ENCODE results near the gene ILF2. TPM values are rescaled to one million over a fixed set of nuclear protein-coding genes. Genes with fewer than 3 reads are reported as not detected.
"Not testable (repeated sequence)": the region's sequence is repeated elsewhere in the genome, so short reads cannot be mapped to it uniquely, and the experiment has no call there.

The ILF2 gene
- total and polyA plus RNA-seq, 2 of the 13 experiments (the other 11 are each of a cell fraction or from before 2014, with no cell fraction given) = 292 to 366 TPM

DNA sequence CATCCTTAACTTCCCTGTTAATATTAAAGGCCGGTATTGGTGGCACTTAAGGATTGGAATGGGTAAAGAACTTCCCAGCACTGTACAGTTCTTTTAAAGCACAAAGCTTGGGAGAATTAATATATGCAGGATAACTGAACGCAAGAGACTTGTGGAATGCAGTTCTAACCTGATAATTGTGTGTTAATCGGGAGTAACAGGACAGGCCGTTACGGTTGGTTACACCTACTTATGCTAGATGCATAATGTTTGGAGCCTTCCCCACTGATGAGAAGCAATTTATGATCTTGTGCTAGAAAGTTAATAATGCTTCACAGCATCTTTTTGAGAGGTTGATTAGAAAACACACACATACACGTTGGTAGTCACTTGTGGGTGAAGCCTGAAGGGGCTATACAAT lies 29.9 kb downstream of the ILF2 start:
- POLR2A ChIA-PET = interaction anchor here (1.5 to 3.6 kb wide), 2 partner anchors 9 to 13 kb away, joined by 5 to 16 read pairs; partner anchors contain the start of genes S100A1 and S100A13
- CTCF ChIA-PET (ENCODE audit: low intra/inter-chr PET ratio, low total read pairs) = no interaction called here

DNA sequence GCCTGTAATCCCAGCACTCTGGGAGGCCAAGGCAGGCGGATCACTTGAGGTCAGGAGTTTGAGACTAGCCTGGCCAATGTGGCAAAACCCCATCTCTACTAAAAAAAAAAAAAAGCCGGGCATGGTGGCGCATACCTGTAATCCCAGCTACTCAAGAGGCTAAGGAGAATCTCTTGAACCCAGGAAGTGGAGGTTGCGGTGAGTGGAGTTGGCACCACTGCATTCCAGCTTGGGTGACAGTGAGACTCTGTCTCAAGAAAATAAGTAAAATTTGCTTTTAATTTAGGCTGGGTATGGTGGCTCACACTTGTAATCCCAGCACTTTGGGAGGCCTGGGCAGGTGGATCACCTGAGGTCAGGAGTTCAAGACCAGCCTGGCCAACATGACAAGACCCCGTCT lies 30.6 kb downstream of the ILF2 start:
- H3K9me3 ChIP-seq (ENCODE audit: low read length); H3K9ac ChIP-seq (ENCODE audit: insufficient read depth, low read depth, low read length); H3K4me2 ChIP-seq (ENCODE audit: low read depth, low read length); H2AFZ ChIP-seq (ENCODE audit: low read length); H3K4me3 ChIP-seq (replicated peaks in 1 of 3; ENCODE audit: insufficient read depth in 1 of 3, low read depth in 2 of 3, low read length in 3 of 3); BruUV-seq (replicated peaks); H4K20me1 ChIP-seq (ENCODE audit: insufficient read depth, low read length); CTCF ChIA-PET (ENCODE audit: low intra/inter-chr PET ratio, low total read pairs); FAIRE-seq; ATAC-seq; DNase-seq (ENCODE audit: low spot score); H3K27ac ChIP-seq (ENCODE audit: extremely low read length, insufficient read depth, low read length); in situ Hi-C loops (cut with HindIII; ENCODE audit: extremely low pct_ligation_motif_present, low pct_unique_long_range_greater_than_20kb); H3K27me3 ChIP-seq (ENCODE audit: control insufficient read depth in 1 of 2, insufficient read depth in 2 of 2, low read length in 2 of 2); intact Hi-C loops (cut with micrococcal nuclease; ENCODE audit: unreplicated experiment): not testable (repeated sequence)
- H3K79me2 ChIP-seq (ENCODE audit: insufficient read depth, low read length) = peaks cover 26% of the 10 kb centered on the region
- POLR2A ChIA-PET = interaction anchor here (0.6 to 3.6 kb wide), 4 partner anchors 9 to 968 kb away, joined by 3 to 16 read pairs (median 4); partner anchors contain the start of genes S100A1 and S100A13
- peaks cover 30% of the 10 kb centered on the region for H3K4me1 ChIP-seq (ENCODE audit: insufficient read depth, low read length)
- 100% methylated on average over 4 of the region's 5 CpGs for WGBS (ENCODE audit: low lambda C conversion rate)
- H3K36me3 ChIP-seq (replicated peaks in 1 of 2; ENCODE audit: control insufficient read depth in 1 of 2, insufficient read depth in 2 of 2, low read length in 2 of 2) = peaks cover 27 to 91% of the 10 kb centered on the region in 2 experiments

More for the DNA sequence above, 29.9 kb downstream of the ILF2 start:
- Histone ChIP-seq H4K20me1 (ENCODE audit: insufficient read depth, low read length) (peaks cover 5% of the 10 kb centered on the region; the same call in 1 of the 2 replicates), H3K27ac (ENCODE audit: extremely low read length, insufficient read depth, low read length) (no peak overlapping the region), H3K4me3 (replicated peaks in 1 of 3; ENCODE audit: insufficient read depth in 1 of 3, low read depth in 2 of 3, low read length in 3 of 3) (no peak overlapping the region), H3K9me3 (ENCODE audit: low read length) (no peaks in the 10 kb centered on the region), H3K4me2 (ENCODE audit: low read depth, low read length) (no peak overlapping the region), H2AFZ (ENCODE audit: low read length) (no peak overlapping the region), H3K4me1 (ENCODE audit: insufficient read depth, low read length) (peaks cover 24% of the 10 kb centered on the region), H3K9ac (ENCODE audit: insufficient read depth, low read depth, low read length) (no peak overlapping the region), H3K79me2 (ENCODE audit: insufficient read depth, low read length) (peaks cover 19% of the 10 kb centered on the region), H3K27me3 (ENCODE audit: control insufficient read depth in 1 of 2, insufficient read depth in 2 of 2, low read length in 2 of 2) (no peaks in the 10 kb centered on the region), H3K36me3 (replicated peaks in 1 of 2; ENCODE audit: control insufficient read depth in 1 of 2, insufficient read depth in 2 of 2, low read length in 2 of 2) (peaks cover 27 to 96% of the 10 kb centered on the region in 2 experiments)
- DNase-seq (ENCODE audit: low spot score) (no peak), ATAC-seq (no peak), FAIRE-seq (no peak)
- in situ Hi-C loops (cut with HindIII; ENCODE audit: extremely low pct_ligation_motif_present, low pct_unique_long_range_greater_than_20kb) (no loop called here), intact Hi-C loops (cut with micrococcal nuclease; ENCODE audit: unreplicated experiment) (no loop called here)
- WGBS (ENCODE audit: low lambda C conversion rate) = 85% methylated on average over 6 of the region's 6 CpGs
- no TSS peak for BruUV-seq (replicated peaks)
- TF ChIP-seq MAF1 (CRISPR knock-in tag; IDR thresholded peaks at IDR 0.05; ENCODE audit: borderline replicate concordance) = no peak
